Mononuclear cell (primary cell): ENCODE results near the gene SRP14. TPM values are rescaled to one million over a fixed set of nuclear protein-coding genes. Genes with fewer than 3 reads are reported as not detected.
"Not testable (repeated sequence)": the region's sequence is repeated elsewhere in the genome, so short reads cannot be mapped to it uniquely, and the experiment has no call there.

Experiments
- H3K27me3 ChIP-seq: 2 replicates; pipeline ENCODE4 v1.6.0; 2011; ENCODE audit warnings: low read length, control low read depth; ENCODE audit not compliant: insufficient read depth
- H3K4me1 ChIP-seq: 2 replicates; pipeline ENCODE4 v1.5.1; 2011; ENCODE audit warnings: mild to moderate bottlenecking, low read length, control low read depth; ENCODE audit not compliant: insufficient read depth
- H3K4me3 ChIP-seq: 2 replicates; pipeline ENCODE4 v1.5.1; 2011; ENCODE audit warnings: mild to moderate bottlenecking, low read length, moderate library complexity
- H3K9me3 ChIP-seq: 2 replicates; pipeline ENCODE4 v1.5.1; 2011; ENCODE audit warnings: low read depth, mild to moderate bottlenecking, control low read depth, low read length
- total RNA-seq: library from RNA; depleted of rRNA; stranded (reverse); fragments of >200 nt; gene quantifications from one replicate; pipeline ENCODE4 v1.2.3, GENCODE V29; 2012

Gene SRP14
- total RNA-seq, 1 donor: 97.1 TPM

- Histone ChIP-seq H3K27me3 (no peaks in the 10 kb centered on the region), H3K4me1 (peaks cover 59% of the 10 kb centered on the region), H3K9me3 (no peaks in the 10 kb centered on the region), H3K4me3 (no peak overlapping the region)
These were observed 7.9 kb upstream of the SRP14 start for GRCh38 chr15:40046721-40047414.

GRCh38 chr15:40045572-40046217 lies 6.7 kb upstream of the SRP14 start:
- Histone ChIP-seq H3K4me1 (peaks cover 60% of the 10 kb centered on the region), H3K27me3 (no peaks in the 10 kb centered on the region), H3K9me3 (no peaks in the 10 kb centered on the region), H3K4me3 (no peak overlapping the region)

- H3K4me3 ChIP-seq: no peak overlapping the region
- peaks cover 63% of the 10 kb centered on the region for H3K4me1 ChIP-seq
These were observed 6.0 kb upstream of the SRP14 start for GRCh38 chr15:40044717-40045571.

GRCh38 chr15:40043927-40044716 lies 5.1 kb upstream of the SRP14 start:
- no peaks in the 10 kb centered on the region for H3K27me3 ChIP-seq
- peaks cover 61% of the 10 kb centered on the region for H3K4me1 ChIP-seq
- H3K4me3 ChIP-seq: no peak overlapping the region
- H3K9me3 ChIP-seq: no peaks in the 10 kb centered on the region

More at GRCh38 chr15:40044717-40045571, 6.0 kb upstream of the SRP14 start:
- no peaks in the 10 kb centered on the region for H3K9me3 ChIP-seq
- no peaks in the 10 kb centered on the region for H3K27me3 ChIP-seq

GRCh38 chr15:40042791-40043320 lies 3.9 kb upstream of the SRP14 start:
- Histone ChIP-seq H3K27me3 (no peaks in the 10 kb centered on the region), H3K9me3 (no peaks in the 10 kb centered on the region), H3K4me1 (peaks cover 54% of the 10 kb centered on the region), H3K4me3 (no peak overlapping the region)

- peaks cover 38% of the 10 kb centered on the region for H3K4me1 ChIP-seq
- H3K9me3 ChIP-seq: no peaks in the 10 kb centered on the region
- no peaks in the 10 kb centered on the region for H3K27me3 ChIP-seq
- H3K4me3 ChIP-seq: no peak overlapping the region
These were observed 1.8 kb upstream of the SRP14 start for GRCh38 chr15:40040770-40041169.

GRCh38 chr15:40040293-40040635 lies 1.3 kb upstream of the SRP14 start:
- no peaks in the 10 kb centered on the region for H3K9me3 ChIP-seq
- no peaks in the 10 kb centered on the region for H3K27me3 ChIP-seq
- H3K4me1 ChIP-seq: peaks cover 33% of the 10 kb centered on the region
- no peak overlapping the region for H3K4me3 ChIP-seq

- H3K4me3 ChIP-seq: peak overlapping the region; percentile 95
These were observed 725 bp downstream of the SRP14 start for GRCh38 chr15:40038275-40038637.

GRCh38 chr15:40037721-40038120 lies 1.3 kb downstream of the SRP14 start:
- no peaks in the 10 kb centered on the region for H3K27me3 ChIP-seq
- H3K4me3 ChIP-seq: peak overlapping the region; percentile 95
- H3K9me3 ChIP-seq: no peaks in the 10 kb centered on the region
- H3K4me1 ChIP-seq: peaks cover 24% of the 10 kb centered on the region

More at GRCh38 chr15:40038275-40038637, 725 bp downstream of the SRP14 start:
- Histone ChIP-seq H3K4me1 (peaks cover 24% of the 10 kb centered on the region), H3K27me3 (no peaks in the 10 kb centered on the region), H3K9me3 (no peaks in the 10 kb centered on the region)

GRCh38 chr15:40035182-40035581 lies 3.8 kb downstream of the SRP14 start:
- peaks cover 17% of the 10 kb centered on the region for H3K4me1 ChIP-seq
- not testable (repeated sequence) for H3K4me3 ChIP-seq, H3K9me3 ChIP-seq, H3K27me3 ChIP-seq

GRCh38 chr15:40034186-40034946 lies 4.6 kb downstream of the SRP14 start:
- no peaks in the 10 kb centered on the region for H3K9me3 ChIP-seq
- no peak overlapping the region for H3K4me3 ChIP-seq
- H3K27me3 ChIP-seq: no peaks in the 10 kb centered on the region
- peaks cover 10% of the 10 kb centered on the region for H3K4me1 ChIP-seq

GRCh38 chr15:40032125-40032839 lies 6.7 kb downstream of the SRP14 start:
- Histone ChIP-seq H3K9me3 (no peaks in the 10 kb centered on the region), H3K27me3 (no peaks in the 10 kb centered on the region), H3K4me1 (no peaks in the 10 kb centered on the region), H3K4me3 (no peak overlapping the region)

GRCh38 chr15:40031300-40031699 lies 7.7 kb downstream of the SRP14 start:
- Histone ChIP-seq H3K27me3 (no peaks in the 10 kb centered on the region), H3K9me3 (no peaks in the 10 kb centered on the region), H3K4me3 (no peak overlapping the region), H3K4me1 (no peaks in the 10 kb centered on the region)
